Measurements from ENCODE around the gene APELA. TPM values are rescaled to one million over a fixed set of nuclear protein-coding genes. Genes with fewer than 3 reads are reported as not detected.
"Not testable (repeated sequence)": the region's sequence is repeated elsewhere in the genome, so short reads cannot be mapped to it uniquely, and the experiment has no call there.

The APELA gene
- total RNA-seq, 1 donor from 2014 or later = not detected

GRCh38 chr4:164933244-164933643, 56.3 kb downstream of the APELA start:
- Mint-ChIP-seq H3K4me3 (no peak overlapping the region), H3K27ac (no peak overlapping the region), H3K27me3 (peaks cover 4% of the 10 kb centered on the region), H3K9me3 (no peaks in the 10 kb centered on the region), H3K36me3 (ENCODE audit: low read depth) (no peaks in the 10 kb centered on the region), H3K4me1 (no peaks in the 10 kb centered on the region)
- ChIA-PET CTCF (no interaction called here), POLR2A (no interaction called here)
- ATAC-seq (ENCODE audit: low read depth) = no peak
- no peak for TF ChIP-seq CTCF (IDR thresholded peaks at IDR 0.05)
- intact Hi-C loops (cut with micrococcal nuclease) = no loop called here
- no peak for DNase-seq

GRCh38 chr4:164935363-164935762, 58.4 kb downstream of the APELA start:
- ChIA-PET CTCF (no interaction called here), POLR2A (no interaction called here)
- Mint-ChIP-seq H3K4me3 (no peak overlapping the region), H3K9me3 (no peaks in the 10 kb centered on the region), H3K27ac (no peak overlapping the region), H3K4me1 (no peaks in the 10 kb centered on the region), H3K36me3 (ENCODE audit: low read depth) (no peaks in the 10 kb centered on the region), H3K27me3 (peaks cover 12% of the 10 kb centered on the region)
- no peak for DNase-seq
- ATAC-seq (ENCODE audit: low read depth) = no peak
- no peak for TF ChIP-seq CTCF (IDR thresholded peaks at IDR 0.05)
- intact Hi-C loops (cut with micrococcal nuclease) = no loop called here

GRCh38 chr4:164935865-164936606, 59.1 kb downstream of the APELA start:
- ATAC-seq (ENCODE audit: low read depth); intact Hi-C loops (cut with micrococcal nuclease); POLR2A ChIA-PET; H3K36me3 Mint-ChIP-seq (ENCODE audit: low read depth); H3K27ac Mint-ChIP-seq; DNase-seq; H3K9me3 Mint-ChIP-seq; H3K4me3 Mint-ChIP-seq; H3K4me1 Mint-ChIP-seq; CTCF ChIA-PET: not testable (repeated sequence)
- peaks cover 16% of the 10 kb centered on the region for H3K27me3 Mint-ChIP-seq

- no peaks in the 10 kb centered on the region for H3K9me3 Mint-ChIP-seq
- ATAC-seq (ENCODE audit: low read depth) (no peak), DNase-seq (no peak)
- no peaks in the 10 kb centered on the region for H3K4me1 Mint-ChIP-seq
- ChIA-PET POLR2A (no interaction called here), CTCF (no interaction called here)
- H3K27me3 Mint-ChIP-seq = peaks cover 22% of the 10 kb centered on the region
- intact Hi-C loops (cut with micrococcal nuclease) = no loop called here
- H3K4me3 Mint-ChIP-seq = no peak overlapping the region
- no peak for TF ChIP-seq CTCF (IDR thresholded peaks at IDR 0.05)
- no peaks in the 10 kb centered on the region for H3K36me3 Mint-ChIP-seq (ENCODE audit: low read depth)
- no peak overlapping the region for H3K27ac Mint-ChIP-seq
Observed at GRCh38 chr4:164937576-164938270, 60.7 kb downstream of the APELA start.

GRCh38 chr4:164943192-164943591, 66.2 kb downstream of the APELA start:
- H3K4me3 Mint-ChIP-seq = no peak overlapping the region
- ATAC-seq (ENCODE audit: low read depth) (no peak), DNase-seq (no peak)
- ChIA-PET CTCF (no interaction called here), POLR2A (no interaction called here)
- intact Hi-C loops (cut with micrococcal nuclease) = no loop called here
- H3K27me3 Mint-ChIP-seq = peaks cover 30% of the 10 kb centered on the region
- H3K36me3 Mint-ChIP-seq (ENCODE audit: low read depth) = no peaks in the 10 kb centered on the region
- H3K9me3 Mint-ChIP-seq = no peaks in the 10 kb centered on the region
- H3K4me1 Mint-ChIP-seq = no peaks in the 10 kb centered on the region
- H3K27ac Mint-ChIP-seq = no peak overlapping the region
- TF ChIP-seq CTCF (IDR thresholded peaks at IDR 0.05) = no peak
